BE2C (cell line): ENCODE measurements around the gene LRRC73. TPM values are rescaled to one million over a fixed set of nuclear protein-coding genes. Genes with fewer than 3 reads are reported as not detected.
"Not testable (repeated sequence)": the region's sequence is repeated elsewhere in the genome, so short reads cannot be mapped to it uniquely, and the experiment has no call there.

Source experiments
- DNase-seq: peaks from one replicate; pipeline ENCODE4 v3.0.0-alpha.2; 2020
- H3K27me3 ChIP-seq: fragments of 250-450 bp; sonication (Bioruptor Pico); 2 replicates; pipeline ENCODE4 v1.5.1; 2020; ENCODE audit warnings: mild to moderate bottlenecking
- H3K36me3 ChIP-seq: fragments of 250-450 bp; sonication (Bioruptor Pico); 2 replicates; pipeline ENCODE4 v1.5.1; 2020; ENCODE audit warnings: mild to moderate bottlenecking
- H3K4me1 ChIP-seq: fragments of 250-450 bp; sonication (Bioruptor Pico); 2 replicates; pipeline ENCODE4 v1.5.1; 2020
- H3K4me3 ChIP-seq: 2 replicates; pipeline ENCODE4 v1.5.1; 2011; ENCODE audit warnings: low read depth, low read length
- H3K9me3 ChIP-seq: fragments of 250-450 bp; sonication (Bioruptor Pico); 2 replicates; pipeline ENCODE4 v1.5.1; 2020
- polyA plus RNA-seq: library from polyadenylated mRNA; unstranded; fragments of >200 nt; gene quantifications from one replicate; pipeline ENCODE4 v1.2.1, GENCODE V29; 2012; ENCODE audit warnings: low read depth, missing spikeins; ENCODE audit not compliant: insufficient read length, insufficient read depth
- TF ChIP-seq, protein P1 (sequence below): IDR thresholded peaks from 2 replicates; pipeline ENCODE4 v1.5.1; 2012; ENCODE audit warnings: mild to moderate bottlenecking, low read depth, low read length

LRRC73 gene, protein sequence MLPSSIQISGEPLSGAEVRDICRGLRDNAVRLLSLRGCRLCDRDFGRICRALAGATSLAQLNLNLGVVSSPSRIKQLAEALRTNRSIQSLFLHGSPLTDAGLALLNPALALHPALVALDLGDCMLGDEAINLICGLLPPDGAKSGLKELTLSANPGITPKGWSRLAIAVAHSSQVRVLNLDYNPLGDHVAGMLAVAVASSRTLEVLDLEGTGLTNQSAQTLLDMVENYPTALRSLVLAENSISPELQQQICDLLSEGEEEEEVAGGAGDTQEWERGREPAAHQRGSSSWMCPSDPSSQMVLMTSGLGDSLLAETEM
- polyA plus RNA-seq, result 0.48 TPM

DNA sequence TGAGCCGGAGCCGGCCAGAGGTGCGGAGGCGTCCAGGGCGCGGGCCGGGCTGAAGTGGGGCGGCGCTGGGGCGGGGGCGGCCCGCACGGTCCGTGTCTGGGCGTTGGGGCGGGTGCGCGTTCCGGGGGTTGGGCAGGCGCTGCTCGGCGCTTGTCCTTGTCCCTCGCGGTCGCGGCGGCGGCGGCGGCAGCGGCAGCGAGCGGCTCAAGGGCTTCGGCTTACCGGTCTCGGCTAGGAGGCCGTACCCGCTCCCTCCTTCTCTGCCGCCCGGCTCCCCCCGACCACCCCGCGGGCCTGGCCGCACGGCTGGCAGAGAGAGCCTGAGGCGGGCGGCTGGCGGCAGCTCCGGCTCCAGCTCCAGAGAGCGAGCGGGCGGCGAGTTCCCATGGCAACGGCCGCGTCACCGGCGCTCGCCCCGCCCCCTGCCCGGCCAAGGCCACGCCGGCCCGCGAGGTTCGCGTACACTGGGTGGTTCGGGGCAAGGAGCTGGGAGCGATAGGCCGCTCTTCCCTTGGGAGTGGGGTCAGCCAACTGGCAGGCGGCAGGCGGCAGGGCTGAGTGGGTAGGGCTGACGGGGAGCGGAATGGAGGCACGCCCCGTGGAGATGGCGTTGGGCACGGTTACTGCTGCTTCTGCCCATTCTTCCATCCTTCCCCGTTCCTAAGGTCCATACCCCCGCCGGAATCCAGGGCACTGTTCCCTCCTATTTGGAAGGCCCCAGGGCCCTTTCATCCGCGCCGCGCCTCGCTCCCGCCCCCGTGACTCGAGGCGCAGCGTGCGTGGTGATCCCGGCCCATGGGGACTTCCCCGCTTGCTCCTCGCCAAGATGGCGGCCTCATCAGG is at the start of gene LRRC73:
TSS of gene LRRC73 (minus strand) at position 363 of the 843 bp plus-strand sequence. CDS start 561 bp downstream, outside the sequence.
- TF ChIP-seq, protein P1, sequence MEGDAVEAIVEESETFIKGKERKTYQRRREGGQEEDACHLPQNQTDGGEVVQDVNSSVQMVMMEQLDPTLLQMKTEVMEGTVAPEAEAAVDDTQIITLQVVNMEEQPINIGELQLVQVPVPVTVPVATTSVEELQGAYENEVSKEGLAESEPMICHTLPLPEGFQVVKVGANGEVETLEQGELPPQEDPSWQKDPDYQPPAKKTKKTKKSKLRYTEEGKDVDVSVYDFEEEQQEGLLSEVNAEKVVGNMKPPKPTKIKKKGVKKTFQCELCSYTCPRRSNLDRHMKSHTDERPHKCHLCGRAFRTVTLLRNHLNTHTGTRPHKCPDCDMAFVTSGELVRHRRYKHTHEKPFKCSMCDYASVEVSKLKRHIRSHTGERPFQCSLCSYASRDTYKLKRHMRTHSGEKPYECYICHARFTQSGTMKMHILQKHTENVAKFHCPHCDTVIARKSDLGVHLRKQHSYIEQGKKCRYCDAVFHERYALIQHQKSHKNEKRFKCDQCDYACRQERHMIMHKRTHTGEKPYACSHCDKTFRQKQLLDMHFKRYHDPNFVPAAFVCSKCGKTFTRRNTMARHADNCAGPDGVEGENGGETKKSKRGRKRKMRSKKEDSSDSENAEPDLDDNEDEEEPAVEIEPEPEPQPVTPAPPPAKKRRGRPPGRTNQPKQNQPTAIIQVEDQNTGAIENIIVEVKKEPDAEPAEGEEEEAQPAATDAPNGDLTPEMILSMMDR, result no peak
- no peaks in the 10 kb centered on the region for H3K4me1 ChIP-seq

DNA sequence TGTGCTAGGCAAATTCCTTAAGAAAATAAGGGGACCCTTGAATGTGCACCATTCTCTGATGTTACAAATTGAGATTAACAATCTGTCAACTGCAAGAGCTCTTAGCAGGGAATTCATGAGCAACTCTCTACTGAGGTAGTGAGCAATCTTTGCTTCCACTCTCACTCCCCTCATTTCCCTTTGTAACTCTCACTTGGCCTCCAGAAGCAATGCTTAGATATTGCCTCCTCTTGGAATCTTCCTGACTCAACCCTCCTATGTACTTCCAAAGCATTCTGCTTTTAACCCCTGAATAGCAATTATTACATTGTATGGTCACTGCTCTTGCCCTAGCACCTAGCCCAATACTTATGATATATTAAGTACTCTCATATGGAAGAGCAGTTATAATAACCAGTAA is 49.2 kb upstream of the LRRC73 start:
- H3K4me3 ChIP-seq, result no peak overlapping the region
- H3K27me3 ChIP-seq, result no peaks in the 10 kb centered on the region
- H3K4me1 ChIP-seq, result no peaks in the 10 kb centered on the region
- H3K36me3 ChIP-seq, result peaks cover 96% of the 10 kb centered on the region
- TF ChIP-seq, protein P1, result no peak
- no peaks in the 10 kb centered on the region for H3K9me3 ChIP-seq
- no peak for DNase-seq

More for the DNA sequence above, at the start of gene LRRC73:
- peak; percentile 96 for DNase-seq
- Histone ChIP-seq H3K27me3 (no peaks in the 10 kb centered on the region), H3K36me3 (peaks cover 8% of the 10 kb centered on the region), H3K9me3 (no peaks in the 10 kb centered on the region), H3K4me3 (peak within 1 kb of the TSS; percentile 54)

DNA sequence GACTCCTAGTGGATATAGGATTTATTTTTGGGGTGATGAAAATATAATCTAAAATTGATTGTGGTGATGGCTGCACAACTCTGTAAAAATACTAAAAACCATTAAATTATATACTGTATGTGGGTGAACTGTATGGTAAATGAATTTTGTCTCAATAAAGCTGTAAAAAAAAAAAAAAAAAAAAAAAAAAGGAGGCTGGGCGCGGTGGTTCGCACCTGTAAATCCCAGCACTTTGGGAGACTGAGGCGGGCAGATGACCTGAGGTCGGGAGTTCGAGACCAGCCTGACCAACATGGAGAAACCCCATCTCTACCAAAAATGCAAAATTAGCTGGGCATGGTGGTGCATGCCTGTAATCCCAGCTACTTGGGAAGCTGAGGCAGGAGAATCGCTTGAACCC is 47.5 kb upstream of the LRRC73 start:
- H3K4me3 ChIP-seq, DNase-seq, H3K9me3 ChIP-seq, H3K4me1 ChIP-seq, H3K27me3 ChIP-seq: not testable (repeated sequence)
- peaks cover 94% of the 10 kb centered on the region for H3K36me3 ChIP-seq

DNA sequence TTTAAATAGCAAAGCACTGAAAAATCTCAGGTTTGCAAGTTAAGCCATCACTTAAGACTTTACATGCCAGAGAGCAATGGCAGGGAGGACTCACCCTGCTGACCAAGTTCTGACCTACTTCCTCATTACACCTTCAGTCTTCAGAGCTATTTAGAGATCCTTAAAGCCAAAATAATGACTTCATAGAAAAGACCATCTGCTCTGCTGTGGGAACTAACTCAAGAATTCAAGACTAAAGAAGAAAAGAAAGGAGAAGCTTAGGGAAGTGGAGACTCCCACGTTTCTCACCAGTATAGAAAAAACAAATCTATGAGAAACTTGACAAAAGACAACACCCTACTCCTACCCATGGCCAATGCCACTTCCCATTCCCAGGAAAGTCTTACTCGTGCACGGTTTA is 37.1 kb upstream of the LRRC73 start:
- H3K4me1 ChIP-seq, result no peaks in the 10 kb centered on the region
- no peak overlapping the region for H3K4me3 ChIP-seq
- no peak for DNase-seq
- H3K27me3 ChIP-seq, result no peaks in the 10 kb centered on the region
- TF ChIP-seq, protein P1, result no peak
- H3K9me3 ChIP-seq, result no peaks in the 10 kb centered on the region
- H3K36me3 ChIP-seq, result peaks cover 94% of the 10 kb centered on the region

DNA sequence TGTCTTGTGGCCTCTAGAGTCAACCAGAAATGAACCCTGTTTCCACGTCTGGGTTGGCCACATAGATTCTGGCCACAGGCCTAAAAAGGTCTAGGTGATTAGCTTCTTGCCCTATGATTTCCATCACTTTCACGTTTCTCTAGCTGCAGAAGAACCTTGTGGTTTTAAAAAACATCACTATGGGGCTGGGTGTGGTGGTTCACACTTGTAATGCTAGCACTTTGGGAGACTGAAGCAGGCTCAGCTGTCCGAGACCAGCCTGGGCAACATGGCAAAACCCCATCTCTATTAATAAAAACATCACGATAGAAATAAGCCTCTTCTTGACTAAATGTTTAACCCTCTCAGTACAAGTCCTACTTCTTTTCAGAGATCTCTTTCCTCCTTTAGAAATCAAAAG is 34.3 kb upstream of the LRRC73 start:
- H3K4me3 ChIP-seq, result no peak overlapping the region
- H3K36me3 ChIP-seq, result peaks cover 94% of the 10 kb centered on the region
- DNase-seq, result no peak
- no peaks in the 10 kb centered on the region for H3K4me1 ChIP-seq
- H3K9me3 ChIP-seq, result no peaks in the 10 kb centered on the region
- TF ChIP-seq, protein P1, result no peak
- no peaks in the 10 kb centered on the region for H3K27me3 ChIP-seq

DNA sequence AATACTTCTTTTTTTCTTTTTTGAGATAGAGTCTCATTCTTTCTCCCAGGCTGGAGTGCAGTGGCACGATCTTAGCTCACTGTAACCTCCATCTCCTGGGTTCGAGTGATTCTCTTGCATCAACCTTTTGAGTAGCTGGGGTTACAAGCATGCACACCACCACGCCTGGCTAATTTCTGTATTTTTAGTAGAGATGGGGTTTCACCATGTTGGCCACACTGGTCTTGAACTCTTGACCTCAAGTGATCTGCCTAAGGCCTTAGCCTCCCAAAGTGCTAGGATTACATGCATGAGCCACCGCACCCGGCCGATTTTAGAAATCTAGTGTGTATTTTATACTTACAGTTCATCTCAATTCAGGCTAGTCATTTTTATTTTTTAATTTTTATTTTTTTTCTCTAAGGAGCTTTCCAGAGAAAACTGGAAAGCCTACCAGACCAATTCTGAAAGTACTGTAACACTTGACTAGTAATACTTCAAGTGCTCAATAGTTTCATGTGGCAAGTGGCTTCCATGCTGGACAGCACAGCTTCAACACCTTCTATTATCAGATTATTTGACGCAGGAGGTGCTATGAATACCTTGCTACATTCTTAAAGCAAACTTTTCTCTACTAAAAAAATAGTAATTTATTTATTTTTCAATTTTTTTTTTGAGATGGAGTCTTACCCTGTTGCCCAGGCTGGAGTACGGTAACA is 31.8 kb upstream of the LRRC73 start:
- Histone ChIP-seq H3K4me1 (no peaks in the 10 kb centered on the region), H3K27me3 (no peaks in the 10 kb centered on the region), H3K4me3 (no peak overlapping the region), H3K9me3 (no peaks in the 10 kb centered on the region), H3K36me3 (peaks cover 88% of the 10 kb centered on the region)
- TF ChIP-seq, protein P1, result no peak
- no peak for DNase-seq
